Esophagus muscularis mucosa (tissue), 4 donors: Measurements from ENCODE around the gene STK10.

Experiments used
- CTCF ChIP-seq, 3 experiments: fragments of 200-600 bp in 2 of 3; fragments of 450-650 bp in 1 of 3; sonication (generic) in 2 of 3; IDR thresholded peaks; one replicate each; pipeline ENCODE4 v1.5.1; 2017 to 2019; ENCODE audit warnings: antibody characterized with exemption in 3 of 3, mild to moderate bottlenecking in 2 of 3, moderate library complexity in 1 of 3
- EP300 ChIP-seq: sonication (generic); formaldehyde crosslinking; IDR thresholded peaks from one replicate; pipeline ENCODE4 v1.6.1; 2017; ENCODE audit warnings: antibody characterized with exemption
- POLR2A ChIP-seq: fragments of 450-650 bp; IDR thresholded peaks from one replicate; pipeline ENCODE4 v1.6.1; 2017; ENCODE audit warnings: antibody characterized with exemption, moderate library complexity, mild to moderate bottlenecking, low read depth
- POLR2AphosphoS5 ChIP-seq, 2 donors: sonication (generic); formaldehyde crosslinking; IDR thresholded peaks; one replicate each; pipeline ENCODE4 v1.6.1; 2017; ENCODE audit warnings: antibody characterized with exemption in 2 of 2

- TF ChIP-seq CTCF (IDR thresholded peaks at IDR 0.05), result no peak
- no peak for TF ChIP-seq EP300
- TF ChIP-seq POLR2A, result no peak
- no peak for TF ChIP-seq POLR2AphosphoS5 (IDR thresholded peaks at IDR 0.05)
These were observed 153.0 kb downstream of the STK10 start for GRCh38 chr5:172035049-172035448.
